Activated naive CD4-positive, alpha-beta T cell treated with anti-CD3 and anti-CD28 coated beads, Interleukin-2, amount 50 U/mL, for 24 hours (primary cell): Measurements from ENCODE around the gene GALK1.
"Not testable (repeated sequence)": the region's sequence is repeated elsewhere in the genome, so short reads cannot be mapped to it uniquely, and the experiment has no call there.

Experiments used
- H3K27ac Mint-ChIP-seq: one replicate; pipeline ENCODE4 v1.8.0; 2021; ENCODE audit warnings: mild to moderate bottlenecking, mixed read lengths
- H3K27me3 Mint-ChIP-seq: one replicate; pipeline ENCODE4 v1.8.0; 2021; ENCODE audit warnings: mixed read lengths
- H3K36me3 Mint-ChIP-seq: one replicate; pipeline ENCODE4 v1.8.0; 2021; ENCODE audit warnings: mixed read lengths
- H3K4me1 Mint-ChIP-seq: one replicate; pipeline ENCODE4 v1.8.0; 2021; ENCODE audit warnings: mixed read lengths
- H3K4me3 Mint-ChIP-seq: one replicate; pipeline ENCODE4 v1.8.0; 2021; ENCODE audit warnings: mild to moderate bottlenecking, mixed read lengths
- H3K9me3 Mint-ChIP-seq: one replicate; pipeline ENCODE4 v1.8.0; 2021; ENCODE audit warnings: mixed read lengths

GALK1 gene

GRCh38 chr17:75759978-75760640 lies 4.9 kb downstream of the GALK1 start:
- H3K27ac Mint-ChIP-seq, H3K9me3 Mint-ChIP-seq, H3K4me3 Mint-ChIP-seq, H3K36me3 Mint-ChIP-seq, H3K27me3 Mint-ChIP-seq: not testable (repeated sequence)
- H3K4me1 Mint-ChIP-seq = peaks cover 15% of the 10 kb centered on the region

GRCh38 chr17:75759457-75759856 lies 5.5 kb downstream of the GALK1 start:
- Mint-ChIP-seq H3K27ac (no peak overlapping the region), H3K4me3 (no peak overlapping the region), H3K36me3 (no peaks in the 10 kb centered on the region), H3K9me3 (no peaks in the 10 kb centered on the region), H3K27me3 (no peaks in the 10 kb centered on the region), H3K4me1 (peaks cover 19% of the 10 kb centered on the region)

- peaks cover 18% of the 10 kb centered on the region for H3K4me1 Mint-ChIP-seq
- no peaks in the 10 kb centered on the region for H3K9me3 Mint-ChIP-seq
- no peaks in the 10 kb centered on the region for H3K36me3 Mint-ChIP-seq
- no peak overlapping the region for H3K27ac Mint-ChIP-seq
- no peaks in the 10 kb centered on the region for H3K27me3 Mint-ChIP-seq
- H3K4me3 Mint-ChIP-seq = no peak overlapping the region
Measured at GRCh38 chr17:75758131-75758905, 6.7 kb downstream of the GALK1 start.

- Mint-ChIP-seq H3K36me3 (no peaks in the 10 kb centered on the region), H3K27ac (no peak overlapping the region), H3K27me3 (no peaks in the 10 kb centered on the region), H3K9me3 (no peaks in the 10 kb centered on the region), H3K4me3 (no peak overlapping the region), H3K4me1 (peaks cover 12% of the 10 kb centered on the region)
Measured at GRCh38 chr17:75757086-75757681, 7.8 kb downstream of the GALK1 start.

- H3K27ac Mint-ChIP-seq = no peak overlapping the region
- H3K36me3 Mint-ChIP-seq = no peaks in the 10 kb centered on the region
- peaks cover 12% of the 10 kb centered on the region for H3K4me1 Mint-ChIP-seq
- H3K9me3 Mint-ChIP-seq = no peaks in the 10 kb centered on the region
- no peak overlapping the region for H3K4me3 Mint-ChIP-seq
- no peaks in the 10 kb centered on the region for H3K27me3 Mint-ChIP-seq
Measured at GRCh38 chr17:75756451-75757085, 8.4 kb downstream of the GALK1 start.

- Mint-ChIP-seq H3K4me1 (peaks cover 12% of the 10 kb centered on the region), H3K36me3 (no peaks in the 10 kb centered on the region), H3K9me3 (no peaks in the 10 kb centered on the region), H3K4me3 (no peak overlapping the region), H3K27ac (no peak overlapping the region), H3K27me3 (no peaks in the 10 kb centered on the region)
Measured at GRCh38 chr17:75755990-75756389, 9.0 kb downstream of the GALK1 start.

- Mint-ChIP-seq H3K4me1 (peaks cover 12% of the 10 kb centered on the region), H3K4me3 (no peak overlapping the region), H3K27ac (no peak overlapping the region), H3K9me3 (no peaks in the 10 kb centered on the region), H3K27me3 (no peaks in the 10 kb centered on the region), H3K36me3 (no peaks in the 10 kb centered on the region)
Measured at GRCh38 chr17:75755205-75755901, 9.6 kb downstream of the GALK1 start.

- Mint-ChIP-seq H3K9me3 (no peaks in the 10 kb centered on the region), H3K36me3 (no peaks in the 10 kb centered on the region), H3K27ac (peak overlapping the region; percentile 71), H3K27me3 (no peaks in the 10 kb centered on the region), H3K4me3 (peak overlapping the region; percentile 73), H3K4me1 (peaks cover 15% of the 10 kb centered on the region)
Measured at GRCh38 chr17:75754378-75755204, 10.4 kb downstream of the GALK1 start.

GRCh38 chr17:75753514-75754377 lies 11.2 kb downstream of the GALK1 start:
- H3K4me1 Mint-ChIP-seq = peaks cover 15% of the 10 kb centered on the region
- no peak overlapping the region for H3K27ac Mint-ChIP-seq
- no peak overlapping the region for H3K4me3 Mint-ChIP-seq
- no peaks in the 10 kb centered on the region for H3K9me3 Mint-ChIP-seq
- H3K27me3 Mint-ChIP-seq = no peaks in the 10 kb centered on the region
- H3K36me3 Mint-ChIP-seq = no peaks in the 10 kb centered on the region

GRCh38 chr17:75752802-75753513 lies 12.0 kb downstream of the GALK1 start:
- Mint-ChIP-seq H3K4me3 (peak overlapping the region; percentile 42), H3K4me1 (peaks cover 16% of the 10 kb centered on the region), H3K9me3 (no peaks in the 10 kb centered on the region), H3K27me3 (no peaks in the 10 kb centered on the region), H3K27ac (peak overlapping the region; percentile 46), H3K36me3 (no peaks in the 10 kb centered on the region)

GRCh38 chr17:75752405-75752709 lies 12.6 kb downstream of the GALK1 start:
- H3K27me3 Mint-ChIP-seq = no peaks in the 10 kb centered on the region
- H3K36me3 Mint-ChIP-seq = no peaks in the 10 kb centered on the region
- no peak overlapping the region for H3K4me3 Mint-ChIP-seq
- H3K9me3 Mint-ChIP-seq = no peaks in the 10 kb centered on the region
- peaks cover 21% of the 10 kb centered on the region for H3K4me1 Mint-ChIP-seq
- peak overlapping the region; percentile 30 for H3K27ac Mint-ChIP-seq

- H3K27me3 Mint-ChIP-seq = no peaks in the 10 kb centered on the region
- H3K27ac Mint-ChIP-seq = no peak overlapping the region
Measured at GRCh38 chr17:75751676-75752404, 13.2 kb downstream of the GALK1 start.

More at GRCh38 chr17:75751676-75752404, 13.2 kb downstream of the GALK1 start:
- Mint-ChIP-seq H3K4me1 (peaks cover 21% of the 10 kb centered on the region), H3K9me3 (no peaks in the 10 kb centered on the region), H3K4me3 (no peak overlapping the region), H3K36me3 (no peaks in the 10 kb centered on the region)
